IMR-90 (cell line): Measurements from ENCODE around the gene CTDSP1. TPM values are rescaled to one million over a fixed set of nuclear protein-coding genes. Genes with fewer than 3 reads are reported as not detected.

Experiments used
- ATAC-seq: fragments of 200-7000 bp; cut with Tn5 transposase; 2 replicates; pipeline ENCODE4 v1.9.1; 2020; ENCODE audit warnings: low read depth, mild to moderate bottlenecking, moderate library complexity
- Bru-seq: library from RNA; stranded (reverse); fragments of 400-500 nt; gene quantifications from one replicate; lab custom pipeline; 2021; lab: Mats Ljungman, UMichigan
- BruChase-seq, 2 experiments: library from RNA; stranded (reverse); fragments of 400-500 nt; gene quantifications; one replicate each; lab custom pipeline; 2021; lab: Mats Ljungman, UMichigan
- BruUV-seq: library from RNA; stranded (reverse); fragments of 400-500 nt; replicated peaks from 2 replicates; lab custom pipeline; 2021; lab: Mats Ljungman, UMichigan
- CTCF ChIA-PET: fragments of 300-600 bp; formaldehyde crosslinking; extraction: SDS; loops from one replicate; lab custom pipeline; 2021; ENCODE audit warnings: antibody characterized with exemption; lab: Yijun Ruan, JAX
- POLR2A ChIA-PET: fragments of 300-600 bp; sonication (Branson Sonifier 250); formaldehyde crosslinking; loops from one replicate; lab custom pipeline; 2022; ENCODE audit warnings: antibody characterized with exemption; ENCODE audit not compliant: unreplicated experiment; lab: Charles Lee
- DNase-seq: peaks from one replicate; pipeline ENCODE4 v3.0.0; 2013
- H2AFZ ChIP-seq: replicated peaks from 2 replicates; pipeline ENCODE3; 2013; ENCODE audit warnings: low read length, mild to moderate bottlenecking; ENCODE audit not compliant: poor library complexity
- H2AK5ac ChIP-seq: 2 replicates; pipeline ENCODE4 v1.6.1; 2013; ENCODE audit warnings: low read depth, low read length, inconsistent platforms
- H2AK9ac ChIP-seq: replicated peaks from 2 replicates; pipeline ENCODE3; 2013; ENCODE audit warnings: mild to moderate bottlenecking, low read depth, low read length, moderate library complexity; ENCODE audit not compliant: poor library complexity
- H2BK120ac ChIP-seq: 2 replicates; pipeline ENCODE4 v1.6.1; 2013; ENCODE audit warnings: low read depth, low read length, inconsistent platforms
- H2BK15ac ChIP-seq: 3 replicates; pipeline ENCODE4 v1.6.1; 2013; ENCODE audit warnings: low read depth, low read length, inconsistent platforms
- H2BK20ac ChIP-seq: 2 replicates; pipeline ENCODE4 v1.6.1; 2013; ENCODE audit warnings: low read depth, mild to moderate bottlenecking, inconsistent platforms, low read length, moderate library complexity
- H2BK5ac ChIP-seq: 2 replicates; pipeline ENCODE4 v1.6.1; 2013; ENCODE audit warnings: mild to moderate bottlenecking, low read depth, low read length, inconsistent platforms; ENCODE audit not compliant: poor library complexity, severe bottlenecking
- H3K14ac ChIP-seq: replicated peaks from 2 replicates; pipeline ENCODE4 v1.6.1; 2013; ENCODE audit warnings: low read depth, low read length, inconsistent platforms
- H3K18ac ChIP-seq: 2 replicates; pipeline ENCODE4 v1.6.1; 2013; ENCODE audit warnings: low read depth, low read length, control low read depth
- H3K23ac ChIP-seq: 2 replicates; pipeline ENCODE4 v1.6.1; 2013; ENCODE audit warnings: low read depth, low read length, inconsistent platforms
- H3K27ac ChIP-seq: 2 replicates; pipeline ENCODE4 v1.5.1; 2013; ENCODE audit warnings: mild to moderate bottlenecking, control low read depth, low read length; ENCODE audit not compliant: insufficient read depth
- H3K27me3 ChIP-seq: 2 replicates; pipeline ENCODE4 v1.6.1; 2013; ENCODE audit warnings: low read length; ENCODE audit not compliant: control insufficient read depth, insufficient read depth
- H3K36me3 ChIP-seq: 2 replicates; pipeline ENCODE4 v1.6.1; 2013; ENCODE audit warnings: low read length, mixed read lengths; ENCODE audit not compliant: control insufficient read depth, insufficient read depth
- H3K4ac ChIP-seq: 2 replicates; pipeline ENCODE4 v1.6.1; 2013; ENCODE audit warnings: low read depth, low read length, inconsistent platforms
- H3K4me1 ChIP-seq: 2 replicates; pipeline ENCODE4 v1.6.1; 2013; ENCODE audit warnings: low read length, mixed read lengths; ENCODE audit not compliant: control insufficient read depth, insufficient read depth
- H3K4me2 ChIP-seq: 2 replicates; pipeline ENCODE4 v1.6.1; 2013; ENCODE audit warnings: low read depth, mild to moderate bottlenecking, control low read depth, low read length, moderate library complexity
- H3K4me3 ChIP-seq: 2 replicates; pipeline ENCODE4 v1.5.1; 2013; ENCODE audit warnings: low read depth, mild to moderate bottlenecking, control low read depth, low read length, moderate library complexity; ENCODE audit not compliant: insufficient read depth
- H3K56ac ChIP-seq: 2 replicates; pipeline ENCODE4 v1.6.1; 2013; ENCODE audit warnings: low read length, inconsistent platforms; ENCODE audit not compliant: insufficient read depth; ENCODE audit errors: extremely low read depth
- H3K79me1 ChIP-seq, 2 experiments: 2 replicates each; pipeline ENCODE4 v1.6.1; 2013; ENCODE audit warnings: low read length in 2 of 2, inconsistent platforms in 1 of 2, low read depth in 1 of 2
- H3K9ac ChIP-seq: 2 replicates; pipeline ENCODE4 v1.6.1; 2013; ENCODE audit warnings: low read depth, low read length, control low read depth
- H3K9me1 ChIP-seq: 2 replicates; pipeline ENCODE4 v1.6.1; 2013; ENCODE audit warnings: low read length, inconsistent platforms; ENCODE audit not compliant: insufficient read depth
- H3K9me3 ChIP-seq: 2 replicates; pipeline ENCODE4 v1.6.1; 2013; ENCODE audit warnings: low read length; ENCODE audit not compliant: control insufficient read depth, insufficient read depth
- H4K20me1 ChIP-seq: 2 replicates; pipeline ENCODE4 v1.6.1; 2013; ENCODE audit warnings: low read length, inconsistent platforms; ENCODE audit not compliant: insufficient read depth
- H4K5ac ChIP-seq: 2 replicates; pipeline ENCODE4 v1.6.1; 2013; ENCODE audit warnings: mild to moderate bottlenecking, low read depth, low read length, control low read depth
- H4K8ac ChIP-seq, 2 experiments: 2 replicates each; pipeline ENCODE4 v1.6.1; 2013; ENCODE audit warnings: low read depth in 2 of 2, low read length in 2 of 2, control low read depth in 1 of 2, inconsistent platforms in 1 of 2
- H4K91ac ChIP-seq: 2 replicates; pipeline ENCODE4 v1.6.1; 2013; ENCODE audit warnings: low read depth, low read length, inconsistent platforms; ENCODE audit not compliant: insufficient read depth
- BHLHE40 ChIP-seq: fragments of 150-350 bp; IDR thresholded peaks from 2 replicates; pipeline ENCODE4 v1.6.1; 2016; ENCODE audit warnings: mild to moderate bottlenecking, low read depth, low read length
- CEBPB ChIP-seq: IDR thresholded peaks from 2 replicates; pipeline ENCODE4 v1.6.1; 2012; ENCODE audit warnings: low read depth, low read length, improper control_type of control experiment
- CHD1 ChIP-seq: IDR thresholded peaks from 2 replicates; pipeline ENCODE4 v1.6.1; 2012; ENCODE audit warnings: low read depth, low read length, improper control_type of control experiment
- FOS ChIP-seq: fragments of 150-350 bp; IDR thresholded peaks from 2 replicates; pipeline ENCODE4 v1.6.1; 2016; ENCODE audit warnings: low read depth, low read length
- MAZ ChIP-seq: IDR thresholded peaks from 2 replicates; pipeline ENCODE4 v1.6.1; 2012; ENCODE audit warnings: low read depth, mild to moderate bottlenecking, low read length, improper control_type of control experiment, moderate library complexity, borderline replicate concordance
- MXI1 ChIP-seq: IDR thresholded peaks from 2 replicates; pipeline ENCODE4 v1.6.1; 2012; ENCODE audit warnings: low read depth, mild to moderate bottlenecking, low read length, moderate library complexity, borderline replicate concordance
- NFE2L2 ChIP-seq: fragments of 150-350 bp; IDR thresholded peaks from 2 replicates; pipeline ENCODE4 v1.6.1; 2016; ENCODE audit warnings: low read depth, mild to moderate bottlenecking, low read length
- POLR2A ChIP-seq: IDR thresholded peaks from 2 replicates; pipeline ENCODE4 v1.6.1; 2012; ENCODE audit warnings: mild to moderate bottlenecking, low read depth, low read length
- RAD21 ChIP-seq: IDR thresholded peaks from 2 replicates; pipeline ENCODE4 v1.6.1; 2012; ENCODE audit warnings: low read length, improper control_type of control experiment
- RCOR1 ChIP-seq: IDR thresholded peaks from 2 replicates; pipeline ENCODE4 v1.6.1; 2012; ENCODE audit warnings: mild to moderate bottlenecking, low read length, improper control_type of control experiment; ENCODE audit not compliant: insufficient replicate concordance
- RFX5 ChIP-seq: IDR thresholded peaks from 2 replicates; pipeline ENCODE4 v1.8.0; 2012; ENCODE audit warnings: low read depth, mild to moderate bottlenecking, low read length, moderate library complexity
- SMC3 ChIP-seq: fragments of 150-350 bp; IDR thresholded peaks from 2 replicates; pipeline ENCODE4 v1.6.1; 2016; ENCODE audit warnings: low read depth, mild to moderate bottlenecking, antibody characterized with exemption, low read length, moderate library complexity
- WGBS, 2 experiments: methylation state at CpG; one replicate each; pipeline versions ENCODE4 v1.1.5 to v1.1.7; 2013; ENCODE audit warnings: missing lambda C conversion rate in 2 of 2; ENCODE audit not compliant: insufficient read length in 1 of 2; ENCODE audit errors: extremely low coverage in 2 of 2; 5-methylcytosine and 5-hydroxymethylcytosine counted together
- dilution Hi-C: fragments of 300-500 bp; cut with HindIII; formaldehyde crosslinking; loops from one replicate; pipeline ENCODE4 v1.14.3; 2018; ENCODE audit warnings: low sequenced_read_pairs; ENCODE audit not compliant: unreplicated experiment
- in situ Hi-C: fragments of 300-500 bp; cut with MboI; formaldehyde crosslinking; loops from 3 replicates; pipeline ENCODE4 v1.14.3; 2019; ENCODE audit warnings: low sequenced_read_pairs, inconsistent platforms, mixed read lengths
- intact Hi-C: fragments of 100-400 bp; cut with micrococcal nuclease; formaldehyde crosslinking; loops from 2 replicates; pipeline ENCODE4 v1.10.0; 2022
- long read RNA-seq: library from polyadenylated mRNA; unstranded; transcript quantifications from one replicate; pipeline ENCODE4 v2.0.0, GENCODE V29; 2021; ENCODE audit not compliant: unreplicated experiment
- polyA plus RNA-seq, 3 experiments: library from polyadenylated mRNA; depleted of rRNA; stranded (reverse); fragments of >200 nt; gene quantifications; 2 replicates each; pipeline ENCODE4 v1.2.3, GENCODE V29; 2012; ENCODE audit warnings: low replicate concordance in 1 of 3
- total RNA-seq: library from RNA; depleted of rRNA; stranded (reverse); fragments of >200 nt; gene quantifications from 2 replicates; pipeline ENCODE4 v1.2.3, GENCODE V29; 2012; rRNA removed
- TF ChIP-seq, protein P1 (sequence below): fragments of 150-350 bp; IDR thresholded peaks from 2 replicates; pipeline ENCODE4 v1.6.1; 2016; ENCODE audit warnings: low read depth, mild to moderate bottlenecking, low read length, moderate library complexity, borderline replicate concordance

CTDSP1 gene, protein sequence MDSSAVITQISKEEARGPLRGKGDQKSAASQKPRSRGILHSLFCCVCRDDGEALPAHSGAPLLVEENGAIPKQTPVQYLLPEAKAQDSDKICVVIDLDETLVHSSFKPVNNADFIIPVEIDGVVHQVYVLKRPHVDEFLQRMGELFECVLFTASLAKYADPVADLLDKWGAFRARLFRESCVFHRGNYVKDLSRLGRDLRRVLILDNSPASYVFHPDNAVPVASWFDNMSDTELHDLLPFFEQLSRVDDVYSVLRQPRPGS
- total RNA-seq (17.5 and 19.7 TPM in 2 replicates), polyA plus RNA-seq (2012; rRNA removed) (64.3 and 68.2 TPM in 2 replicates), Bru-seq, nascent RNA (percentile 56 among the genes with signal in this experiment), BruChase-seq, experiment 1, labeled RNA remaining after a 6-hour chase (percentile 73 among the genes with signal in this experiment), BruChase-seq, experiment 2, labeled RNA remaining after a 2-hour chase (percentile 68 among the genes with signal in this experiment)
- 61.8 and 79.5 TPM in 2 replicates for polyA plus RNA-seq (2012; cell fraction: cytosol; rRNA removed)
- polyA plus RNA-seq (2012; cell fraction: nucleus; rRNA removed; ENCODE audit: low replicate concordance): 64.2 and 103 TPM in 2 replicates
- long read RNA-seq, partial matches to known transcripts: 4 of 37 reads
- long read RNA-seq, other reads (novel, unspliced or antisense): 33 of 37 reads

DNA sequence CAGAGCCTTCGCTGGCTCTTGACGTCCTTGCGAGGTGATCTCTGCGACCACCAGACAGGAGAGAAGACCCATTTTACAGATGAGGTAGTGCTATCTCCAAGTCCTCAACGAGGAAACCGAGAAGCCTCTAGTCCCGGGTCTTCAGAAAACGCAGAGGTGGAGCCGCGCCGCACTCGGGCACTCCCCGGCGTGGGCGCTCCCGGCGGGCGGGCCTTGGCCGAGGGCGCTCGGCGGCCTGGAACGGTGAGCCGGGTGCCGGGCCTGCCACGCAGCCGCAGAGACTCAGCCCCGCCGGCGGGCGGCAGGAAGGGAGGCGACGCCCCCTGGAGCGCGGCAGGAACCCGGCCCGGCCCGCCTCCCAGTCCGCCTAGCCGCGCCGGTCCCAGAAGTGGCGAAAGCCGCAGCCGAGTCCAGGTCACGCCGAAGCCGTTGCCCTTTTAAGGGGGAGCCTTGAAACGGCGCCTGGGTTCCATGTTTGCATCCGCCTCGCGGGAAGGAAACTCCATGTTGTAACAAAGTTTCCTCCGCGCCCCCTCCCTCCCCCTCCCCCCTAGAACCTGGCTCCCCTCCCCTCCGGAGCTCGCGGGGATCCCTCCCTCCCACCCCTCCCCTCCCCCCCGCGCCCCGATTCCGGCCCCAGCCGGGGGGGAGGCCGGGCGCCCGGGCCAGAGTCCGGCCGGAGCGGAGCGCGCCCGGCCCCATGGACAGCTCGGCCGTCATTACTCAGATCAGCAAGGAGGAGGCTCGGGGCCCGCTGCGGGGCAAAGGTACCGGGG lies at the start of gene CTDSP1:
TSS of gene CTDSP1 (plus strand) at position 478 of the 776 bp plus-strand sequence. CDS start at position 701, 223 bp downstream.
- Histone ChIP-seq H3K56ac (peak within 1 kb of the TSS; percentile 92), H4K5ac (peak within 1 kb of the TSS; percentile 98), H2BK20ac (peak within 1 kb of the TSS; percentile 14), H3K36me3 (peaks cover 25% of the 10 kb centered on the region), H4K20me1 (peaks cover 13% of the 10 kb centered on the region; the same call in 1 of the 2 replicates), H3K14ac (peak within 1 kb of the TSS; percentile 98), H3K18ac (peak within 1 kb of the TSS; percentile 85), H3K4me1 (peaks cover 25% of the 10 kb centered on the region), H3K4ac (peak within 1 kb of the TSS; percentile 99), H3K9ac (peak within 1 kb of the TSS; percentile 92), H4K91ac (peak within 1 kb of the TSS; percentile 87), H2BK15ac (peak within 1 kb of the TSS; percentile 75; the same call in 2 of the 3 replicates), H2BK120ac (peak within 1 kb of the TSS; percentile 92), H3K9me1 (no peaks in the 10 kb centered on the region), H3K23ac (peak within 1 kb of the TSS; percentile 95), H3K79me1 (peaks cover 6 to 34% of the 10 kb centered on the region in 2 experiments; a peak in 3 of 4 replicates), H2AFZ (peak within 1 kb of the TSS; percentile 88), H3K4me2 (peak within 1 kb of the TSS; percentile 91), H3K27ac (peak within 1 kb of the TSS; percentile 97), H4K8ac (peak within 1 kb of the TSS; percentile 76 to 98), H2AK9ac (peak within 1 kb of the TSS; percentile 99), H3K27me3 (no peaks in the 10 kb centered on the region), H3K4me3 (peak within 1 kb of the TSS; percentile 96), H2AK5ac (peak within 1 kb of the TSS; percentile 98), H3K9me3 (no peaks in the 10 kb centered on the region), H2BK5ac (peak within 1 kb of the TSS; percentile 98)
- in situ Hi-C loops (loop anchor here (10.0 kb wide), 2 partner anchors 125 to 255 kb away; partner anchors contain the start of genes AAMP, BCS1L, PNKD and ZNF142), dilution Hi-C loops (no loop called here), intact Hi-C loops (no loop called here)
- BruUV-seq: no TSS peak
- 1% methylated on average over 40 of the region's 78 CpGs; no CpG with 5 or more reads in 1 of the 2 experiments for WGBS, 2 experiments
- DNase-seq (peak; percentile 96), ATAC-seq (peak; percentile 69)
- ChIA-PET CTCF (no interaction called here), POLR2A (no interaction called here)
- TF ChIP-seq RAD21 (peak; percentile 18), CHD1 (no peak), SMC3 (peak; percentile 28; the same call in 1 of the 2 replicates), BHLHE40 (peak; percentile 67; the same call in 1 of the 2 replicates), MXI1 (peak; percentile 33), RCOR1 (no peak), POLR2A (peak; percentile 23; the same call in 1 of the 2 replicates), FOS (no peak), NFE2L2 (no peak), RFX5 (no peak), MAZ (peak; percentile 81), CEBPB (peak; percentile 70)
- TF ChIP-seq, protein P1, sequence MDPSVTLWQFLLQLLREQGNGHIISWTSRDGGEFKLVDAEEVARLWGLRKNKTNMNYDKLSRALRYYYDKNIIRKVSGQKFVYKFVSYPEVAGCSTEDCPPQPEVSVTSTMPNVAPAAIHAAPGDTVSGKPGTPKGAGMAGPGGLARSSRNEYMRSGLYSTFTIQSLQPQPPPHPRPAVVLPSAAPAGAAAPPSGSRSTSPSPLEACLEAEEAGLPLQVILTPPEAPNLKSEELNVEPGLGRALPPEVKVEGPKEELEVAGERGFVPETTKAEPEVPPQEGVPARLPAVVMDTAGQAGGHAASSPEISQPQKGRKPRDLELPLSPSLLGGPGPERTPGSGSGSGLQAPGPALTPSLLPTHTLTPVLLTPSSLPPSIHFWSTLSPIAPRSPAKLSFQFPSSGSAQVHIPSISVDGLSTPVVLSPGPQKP: no peak
